OCI-LY7 (cell line): ENCODE data around the gene C11orf58. TPM values are rescaled to one million over a fixed set of nuclear protein-coding genes. Genes with fewer than 3 reads are reported as not detected.

Experiments
- BruUV-seq: library from RNA; stranded (reverse); fragments of 400-500 nt; replicated peaks from 2 replicates; lab custom pipeline; 2021; lab: Mats Ljungman, UMichigan
- CTCF ChIA-PET: fragments of 300-600 bp; sonication (Branson Sonifier 250); formaldehyde crosslinking; loops from one replicate; lab custom pipeline; 2022; ENCODE audit warnings: antibody characterized with exemption; ENCODE audit not compliant: unreplicated experiment; lab: Charles Lee
- POLR2A ChIA-PET: fragments of 300-600 bp; sonication (Branson Sonifier 250); formaldehyde crosslinking; loops from one replicate; lab custom pipeline; 2022; ENCODE audit warnings: antibody characterized with exemption; lab: Charles Lee
- DNase-seq: peaks from one replicate; pipeline ENCODE4 v3.0.0-alpha.2; 2015; ENCODE audit warnings: low spot score
- H2AFZ ChIP-seq: fragments of 200-600 bp; sonication (generic), shearing (Covaris generic); 2 replicates; pipeline ENCODE4 v1.6.1; 2014; ENCODE audit warnings: mild to moderate bottlenecking, antibody characterized with exemption, low read length, moderate library complexity
- H3K27ac ChIP-seq: fragments of 200-600 bp; sonication (generic); 2 replicates; pipeline ENCODE4 v1.5.1; 2014; ENCODE audit warnings: mixed run types, low read depth, mild to moderate bottlenecking, moderate library complexity, low read length, inconsistent platforms; ENCODE audit not compliant: poor library complexity, severe bottlenecking
- H3K36me3 ChIP-seq: fragments of 200-600 bp; sonication (generic); 2 replicates; pipeline ENCODE4 v1.6.1; 2014; ENCODE audit warnings: mild to moderate bottlenecking, antibody characterized with exemption, low read length, moderate library complexity, mixed read lengths; ENCODE audit not compliant: insufficient read depth
- H3K4me1 ChIP-seq: fragments of 200-600 bp; sonication (generic); 2 replicates; pipeline ENCODE4 v1.5.1; 2014; ENCODE audit warnings: mild to moderate bottlenecking, low read length; ENCODE audit not compliant: insufficient read depth, poor library complexity, severe bottlenecking
- H3K4me2 ChIP-seq: fragments of 200-600 bp; sonication (generic); 2 replicates; pipeline ENCODE4 v1.6.1; 2014; ENCODE audit warnings: mild to moderate bottlenecking, low read length
- H3K4me3 ChIP-seq: fragments of 200-600 bp; sonication (generic); 2 replicates; pipeline ENCODE4 v1.5.1; 2014; ENCODE audit warnings: mild to moderate bottlenecking, low read depth, low read length; ENCODE audit not compliant: poor library complexity, severe bottlenecking
- H3K79me2 ChIP-seq: fragments of 200-600 bp; sonication (generic); 2 replicates; pipeline ENCODE4 v1.6.1; 2016; ENCODE audit warnings: low read depth, mild to moderate bottlenecking, low read length, moderate library complexity, mixed read lengths; ENCODE audit not compliant: insufficient read depth
- H3K9me2 ChIP-seq: fragments of 200-600 bp; sonication (generic); 2 replicates; pipeline ENCODE4 v1.6.1; 2016; ENCODE audit warnings: mild to moderate bottlenecking, low read length, mixed read lengths; ENCODE audit not compliant: insufficient read depth
- H3K9me3 ChIP-seq: fragments of 200-600 bp; sonication (generic); 2 replicates; pipeline ENCODE4 v1.6.1; 2014; ENCODE audit warnings: mild to moderate bottlenecking, mixed run types, low read length, mixed read lengths
- H4K20me1 ChIP-seq: fragments of 200-600 bp; sonication (generic); 2 replicates; pipeline ENCODE4 v1.6.1; 2014; ENCODE audit warnings: mild to moderate bottlenecking, antibody characterized with exemption, low read length, moderate library complexity, mixed read lengths; ENCODE audit not compliant: insufficient read depth
- EZH2phosphoT487 ChIP-seq: fragments of 200-600 bp; sonication (generic); IDR thresholded peaks from 2 replicates; pipeline ENCODE4 v1.6.1; 2018; ENCODE audit warnings: low read depth, borderline replicate concordance, mild to moderate bottlenecking, mixed run types, antibody characterized with exemption, low read length, moderate library complexity, mixed read lengths
- intact Hi-C: fragments of 100-400 bp; cut with micrococcal nuclease; formaldehyde crosslinking; loops from one replicate; pipeline ENCODE4 v1.10.0; 2022; ENCODE audit not compliant: unreplicated experiment
- total RNA-seq, 2 experiments: library from RNA; depleted of rRNA in 1 of 2; stranded (reverse); fragments of >200 nt in 1 of 2; shearing (Covaris generic) in 1 of 2; gene quantifications; 2 replicates each; pipeline ENCODE4 v1.2.3, GENCODE V29; 2014 to 2022
- TF ChIP-seq, protein P1 (sequence below): fragments of 200-600 bp; sonication (generic); conservative IDR thresholded peaks from 2 replicates; pipeline ENCODE4 v1.5.1; 2014; ENCODE audit warnings: mild to moderate bottlenecking, antibody characterized with exemption, low read length, moderate library complexity, mixed read lengths

The C11orf58 gene
- total RNA-seq, 2 experiments from 2014 or later, result 118 to 146 TPM

DNA sequence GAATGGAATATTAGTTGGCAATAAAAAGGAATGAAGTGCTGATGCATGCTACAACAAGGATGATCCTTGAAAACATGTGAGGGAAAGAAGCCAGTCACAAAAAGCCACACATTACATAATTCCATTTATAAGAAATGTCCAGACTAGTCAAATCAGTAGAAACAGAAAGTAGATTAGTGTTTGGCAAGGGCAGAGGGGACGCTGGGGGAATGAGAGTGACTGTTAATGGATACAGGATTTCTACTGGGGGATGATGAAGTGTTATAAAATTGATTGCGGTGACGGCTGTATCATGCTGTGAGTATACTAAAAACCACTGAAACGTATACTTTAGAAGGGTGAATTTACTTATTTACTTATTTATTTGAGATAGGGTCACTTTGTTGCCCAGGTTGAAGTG lies 57.9 kb downstream of the C11orf58 start:
- H3K4me3 ChIP-seq, result no peak overlapping the region
- no peaks in the 10 kb centered on the region for H4K20me1 ChIP-seq
- H3K9me3 ChIP-seq, result no peaks in the 10 kb centered on the region
- ChIA-PET POLR2A (interaction anchor here (0.7 kb wide), 1 partner anchor 14 kb away, joined by 5 read pairs; no protein-coding TSS in a partner anchor), CTCF (no interaction called here)
- H2AFZ ChIP-seq, result no peak overlapping the region
- no peak for DNase-seq
- TF ChIP-seq, protein P1, sequence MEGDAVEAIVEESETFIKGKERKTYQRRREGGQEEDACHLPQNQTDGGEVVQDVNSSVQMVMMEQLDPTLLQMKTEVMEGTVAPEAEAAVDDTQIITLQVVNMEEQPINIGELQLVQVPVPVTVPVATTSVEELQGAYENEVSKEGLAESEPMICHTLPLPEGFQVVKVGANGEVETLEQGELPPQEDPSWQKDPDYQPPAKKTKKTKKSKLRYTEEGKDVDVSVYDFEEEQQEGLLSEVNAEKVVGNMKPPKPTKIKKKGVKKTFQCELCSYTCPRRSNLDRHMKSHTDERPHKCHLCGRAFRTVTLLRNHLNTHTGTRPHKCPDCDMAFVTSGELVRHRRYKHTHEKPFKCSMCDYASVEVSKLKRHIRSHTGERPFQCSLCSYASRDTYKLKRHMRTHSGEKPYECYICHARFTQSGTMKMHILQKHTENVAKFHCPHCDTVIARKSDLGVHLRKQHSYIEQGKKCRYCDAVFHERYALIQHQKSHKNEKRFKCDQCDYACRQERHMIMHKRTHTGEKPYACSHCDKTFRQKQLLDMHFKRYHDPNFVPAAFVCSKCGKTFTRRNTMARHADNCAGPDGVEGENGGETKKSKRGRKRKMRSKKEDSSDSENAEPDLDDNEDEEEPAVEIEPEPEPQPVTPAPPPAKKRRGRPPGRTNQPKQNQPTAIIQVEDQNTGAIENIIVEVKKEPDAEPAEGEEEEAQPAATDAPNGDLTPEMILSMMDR, result no peak
- no peak for TF ChIP-seq EZH2phosphoT487
- intact Hi-C loops, result no loop called here
- BruUV-seq, result no TSS peak
- no peaks in the 10 kb centered on the region for H3K9me2 ChIP-seq
- H3K79me2 ChIP-seq, result no peaks in the 10 kb centered on the region
- H3K4me1 ChIP-seq, result no peaks in the 10 kb centered on the region
- H3K27ac ChIP-seq, result no peak overlapping the region
- H3K4me2 ChIP-seq, result no peak overlapping the region
- H3K36me3 ChIP-seq, result no peaks in the 10 kb centered on the region

DNA sequence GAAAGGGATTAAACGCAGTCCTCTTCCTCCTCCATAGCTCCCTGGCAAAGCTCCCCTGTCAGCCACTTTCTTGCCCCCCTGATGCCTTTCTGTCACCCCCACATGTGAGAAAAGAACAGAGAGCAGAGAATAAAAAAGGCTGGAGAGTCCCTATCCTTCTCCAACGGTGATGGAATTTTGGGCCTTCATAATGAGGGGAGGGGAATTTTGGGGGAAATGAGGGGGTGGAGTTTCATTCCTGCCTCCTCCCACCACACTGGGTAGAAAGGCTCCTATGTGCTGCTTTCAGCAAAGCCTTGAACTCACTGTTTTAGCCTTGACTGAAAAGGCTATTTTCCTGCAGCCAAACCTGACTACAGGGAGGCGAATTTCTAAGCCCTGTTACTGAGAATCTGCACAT lies 59.3 kb downstream of the C11orf58 start:
- H2AFZ ChIP-seq, result no peak overlapping the region
- no peak overlapping the region for H3K27ac ChIP-seq
- ChIA-PET CTCF (no interaction called here), POLR2A (no interaction called here)
- no peak for DNase-seq
- intact Hi-C loops, result no loop called here
- H3K9me3 ChIP-seq, result no peaks in the 10 kb centered on the region
- H3K4me2 ChIP-seq, result no peak overlapping the region
- H3K79me2 ChIP-seq, result no peaks in the 10 kb centered on the region
- no peak overlapping the region for H3K4me3 ChIP-seq
- H4K20me1 ChIP-seq, result no peaks in the 10 kb centered on the region
- H3K9me2 ChIP-seq, result no peaks in the 10 kb centered on the region
- BruUV-seq, result no TSS peak
- no peak for TF ChIP-seq EZH2phosphoT487
- TF ChIP-seq, protein P1, result no peak
- no peaks in the 10 kb centered on the region for H3K4me1 ChIP-seq
- no peaks in the 10 kb centered on the region for H3K36me3 ChIP-seq

DNA sequence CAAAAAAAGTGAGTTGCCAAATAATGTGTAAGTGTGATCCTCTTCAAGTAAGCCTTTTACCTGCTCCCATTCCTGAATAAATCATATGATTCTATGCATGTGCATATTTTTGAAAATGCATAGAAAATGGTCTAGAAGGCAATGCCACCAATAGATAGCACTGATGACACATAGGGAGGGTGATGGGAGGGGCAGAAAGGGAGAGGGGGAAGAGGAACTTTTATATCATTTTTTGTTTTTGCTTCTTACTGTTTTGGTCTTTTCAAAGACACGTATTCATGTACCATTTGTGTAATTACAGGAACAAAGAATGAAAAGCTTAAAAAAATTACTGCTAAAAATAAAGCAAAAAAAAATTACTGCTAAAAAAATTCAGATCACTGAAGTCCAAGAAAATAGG lies 60.8 kb downstream of the C11orf58 start:
- no TSS peak for BruUV-seq
- Histone ChIP-seq H3K4me3 (no peak overlapping the region), H3K36me3 (no peaks in the 10 kb centered on the region), H3K79me2 (no peaks in the 10 kb centered on the region), H3K9me3 (no peaks in the 10 kb centered on the region), H3K4me1 (no peaks in the 10 kb centered on the region), H4K20me1 (no peaks in the 10 kb centered on the region), H3K27ac (no peak overlapping the region), H3K9me2 (no peaks in the 10 kb centered on the region), H2AFZ (no peak overlapping the region), H3K4me2 (no peak overlapping the region)
- POLR2A ChIA-PET, result interaction anchor here (0.7 kb wide), 1 partner anchor 12 kb away, joined by 3 read pairs; no protein-coding TSS in a partner anchor
- TF ChIP-seq, protein P1, result no peak
- TF ChIP-seq EZH2phosphoT487, result no peak
- CTCF ChIA-PET, result no interaction called here
- intact Hi-C loops, result no loop called here
- DNase-seq, result no peak
